Glomerular visceral epithelial cell (primary cell): ENCODE data around the gene BMP7.
"Not testable (repeated sequence)": the region's sequence is repeated elsewhere in the genome, so short reads cannot be mapped to it uniquely, and the experiment has no call there.

Experiments used
- DNase-seq: peaks from one replicate; pipeline ENCODE4 v3.0.0-alpha.2; 2016; ENCODE audit errors: extremely low spot score

The BMP7 gene

DNA sequence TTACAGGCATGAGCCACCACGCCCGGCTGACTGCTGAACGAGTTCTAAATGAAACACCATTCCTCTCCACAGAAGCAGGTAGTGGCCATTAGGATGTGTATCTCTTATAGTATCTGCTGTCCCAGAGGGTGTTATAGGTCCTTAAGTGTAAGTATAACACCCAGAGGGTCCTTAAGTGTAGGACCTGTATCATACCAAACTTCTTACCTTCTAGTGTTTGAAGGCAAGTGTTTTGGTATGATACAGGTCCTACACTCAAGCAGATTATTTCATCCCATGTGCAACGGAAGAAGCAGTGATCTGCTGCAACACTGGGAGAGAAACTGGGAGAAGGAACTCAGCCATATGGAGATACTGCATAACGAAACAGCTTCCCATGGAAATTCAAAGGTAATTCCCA is 17.4 kb downstream of the BMP7 start:
- DNase-seq: no peak

DNA sequence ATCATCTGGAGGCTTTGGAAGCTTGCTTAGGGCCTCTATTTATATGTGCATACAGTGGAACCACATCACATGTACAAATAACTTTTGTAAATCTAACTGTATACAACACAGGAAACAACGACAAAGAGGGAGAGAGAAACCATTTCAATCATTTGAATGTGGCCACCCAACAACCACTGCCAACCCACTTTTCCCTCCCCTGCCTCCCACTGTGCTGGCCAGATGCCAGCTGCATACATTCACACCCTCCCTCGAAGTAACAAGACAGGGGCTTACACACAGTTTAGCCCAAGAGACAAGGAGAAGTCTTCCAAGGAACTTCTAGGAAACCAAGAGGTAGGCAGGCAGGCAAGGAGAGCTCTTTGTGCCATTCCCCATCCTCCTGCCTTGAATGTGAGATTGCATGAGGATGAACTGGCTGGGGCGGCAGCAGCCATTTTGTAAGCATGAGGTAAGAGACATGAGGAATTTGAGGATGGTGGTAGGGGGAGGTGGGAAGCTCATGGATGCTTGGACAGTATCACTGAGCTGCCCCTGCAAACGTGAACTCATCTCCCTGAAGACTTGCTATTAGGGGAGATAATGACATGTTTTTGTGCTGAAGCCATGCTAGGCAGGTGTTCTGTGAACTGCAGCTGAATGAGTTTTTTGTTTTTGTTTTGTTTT is 18.2 kb downstream of the BMP7 start:
- DNase-seq: no peak

DNA sequence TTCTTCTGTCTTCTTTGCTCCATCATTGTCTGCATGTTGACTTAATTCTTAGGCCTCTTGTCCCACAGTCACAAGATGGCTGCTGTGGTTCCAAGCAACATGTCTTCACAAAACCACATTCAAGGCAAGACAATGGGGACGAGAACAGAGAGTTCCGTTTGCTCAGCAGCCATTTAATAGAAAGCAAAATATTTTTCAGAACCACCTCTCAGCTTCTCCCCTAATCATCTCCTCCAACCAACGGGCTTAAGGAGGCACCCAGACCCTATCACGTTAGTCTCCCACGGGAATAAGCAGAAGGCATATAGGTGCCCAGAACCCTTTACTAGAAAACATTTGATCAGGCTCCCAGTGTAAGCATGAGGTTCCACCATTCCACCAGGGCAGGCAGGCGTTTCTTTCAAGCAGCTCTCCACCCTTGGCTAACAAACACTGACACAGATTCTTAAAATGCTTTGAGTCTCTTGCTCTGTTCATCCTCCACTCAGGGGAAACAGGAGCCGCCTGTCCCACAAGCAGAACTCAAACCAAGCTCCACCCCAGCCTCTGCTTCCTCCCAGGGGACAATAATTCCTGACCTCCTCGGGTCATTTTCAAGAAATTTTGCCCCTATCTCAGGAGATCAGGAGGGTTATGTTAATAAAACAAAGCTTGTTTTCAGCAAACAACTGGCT is 19.0 kb downstream of the BMP7 start:
- no peak for DNase-seq

DNA sequence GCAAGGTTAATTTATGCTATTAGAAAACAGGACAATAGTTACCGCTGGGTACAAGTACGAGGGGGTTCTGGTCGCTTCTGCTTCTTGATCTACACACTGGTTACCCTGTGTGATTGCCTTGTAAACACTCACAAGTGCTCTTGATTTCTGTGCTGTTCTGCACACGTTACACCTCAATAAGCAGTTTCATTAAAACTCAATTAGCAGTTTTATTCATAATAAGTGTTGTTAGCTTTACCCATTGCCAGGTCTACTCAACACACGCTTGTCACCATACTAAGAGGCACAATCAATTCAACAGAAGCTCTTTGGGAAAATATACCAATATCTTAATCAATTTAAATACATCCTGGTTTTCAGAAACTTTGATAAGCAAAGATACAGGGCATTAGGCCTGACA is 20.4 kb downstream of the BMP7 start:
- DNase-seq: no peak

DNA sequence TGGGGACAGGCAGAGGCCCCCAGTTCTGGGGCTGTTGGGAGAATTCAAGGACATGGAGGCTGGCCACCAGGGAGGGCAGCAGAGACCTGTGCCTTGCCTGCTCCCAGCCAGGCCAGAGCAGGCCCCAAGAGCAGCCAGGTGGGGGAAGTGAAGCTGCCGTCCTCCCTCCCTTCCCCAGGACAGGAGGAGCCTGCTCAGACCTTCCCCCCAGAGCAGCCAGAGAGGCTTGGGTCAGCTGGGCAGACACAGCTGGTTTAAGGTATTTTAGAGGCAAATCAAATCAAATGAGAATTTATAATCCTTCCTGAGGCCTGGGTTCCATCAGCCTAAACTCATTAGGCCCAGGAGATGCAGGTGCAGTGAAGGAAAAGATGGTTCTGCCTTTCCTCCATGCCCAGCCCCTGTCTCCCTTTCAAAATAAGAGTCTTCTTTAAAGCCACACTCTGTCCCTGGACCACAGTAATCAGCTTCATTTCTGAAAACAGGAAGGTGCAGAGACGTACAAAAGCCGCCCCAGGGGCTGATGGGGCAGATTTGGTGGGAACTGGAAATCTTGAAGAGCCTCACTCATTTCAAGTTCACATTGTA is 21.7 kb downstream of the BMP7 start:
- DNase-seq: no peak

DNA sequence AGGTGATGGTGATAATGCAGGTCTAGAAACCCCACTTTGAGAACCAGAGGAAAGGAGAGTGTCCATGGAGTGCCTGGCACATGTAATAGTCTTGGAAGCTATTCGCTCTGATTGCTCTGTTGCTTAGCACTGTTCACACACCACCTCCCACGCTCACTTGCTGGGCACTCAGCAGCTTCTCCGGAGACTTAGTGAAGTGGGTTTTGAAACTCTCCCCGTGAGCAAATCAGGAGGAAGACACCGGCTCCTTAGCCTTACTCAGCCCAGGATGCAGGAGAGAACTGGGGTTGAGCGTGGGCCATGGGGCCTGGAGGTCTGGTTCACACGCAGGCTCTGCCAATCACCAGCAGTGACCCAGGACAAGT is 22.2 kb downstream of the BMP7 start:
- DNase-seq: no peak

DNA sequence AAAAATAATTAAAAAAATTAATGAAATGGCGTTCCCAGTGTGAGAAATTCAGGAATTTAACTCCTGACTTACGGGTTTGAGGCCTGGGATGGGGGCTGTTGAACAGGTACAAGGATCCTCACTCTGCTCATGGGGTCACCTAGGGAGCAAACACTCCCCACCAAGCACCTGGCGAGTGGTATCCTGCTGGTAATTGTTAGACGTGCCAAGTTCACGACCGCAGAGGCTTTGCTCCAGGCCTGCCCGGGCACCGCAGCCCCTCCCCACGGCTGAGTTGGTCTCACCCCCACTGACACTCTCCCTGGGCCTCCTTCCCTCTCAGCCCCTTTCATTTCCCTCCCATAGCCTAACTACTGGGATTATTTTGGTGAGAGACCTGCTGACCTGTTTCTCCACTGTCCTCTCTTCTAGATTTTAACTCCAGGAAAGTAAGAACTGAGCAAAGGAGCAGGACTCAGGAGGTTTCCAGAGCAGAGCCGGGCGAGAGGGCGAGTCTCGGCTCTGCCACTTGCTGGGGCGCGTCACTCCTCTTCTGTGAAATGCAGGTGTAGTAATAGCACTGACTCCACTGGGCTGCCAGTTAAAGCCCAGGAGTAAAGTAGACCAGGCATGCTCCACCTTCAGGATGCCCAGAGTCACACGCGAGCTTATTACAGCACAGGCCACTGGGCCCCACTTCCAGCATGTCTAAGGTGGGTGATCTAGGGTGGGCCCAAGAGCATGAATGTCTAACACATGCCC is 22.8 kb downstream of the BMP7 start:
- no peak for DNase-seq

DNA sequence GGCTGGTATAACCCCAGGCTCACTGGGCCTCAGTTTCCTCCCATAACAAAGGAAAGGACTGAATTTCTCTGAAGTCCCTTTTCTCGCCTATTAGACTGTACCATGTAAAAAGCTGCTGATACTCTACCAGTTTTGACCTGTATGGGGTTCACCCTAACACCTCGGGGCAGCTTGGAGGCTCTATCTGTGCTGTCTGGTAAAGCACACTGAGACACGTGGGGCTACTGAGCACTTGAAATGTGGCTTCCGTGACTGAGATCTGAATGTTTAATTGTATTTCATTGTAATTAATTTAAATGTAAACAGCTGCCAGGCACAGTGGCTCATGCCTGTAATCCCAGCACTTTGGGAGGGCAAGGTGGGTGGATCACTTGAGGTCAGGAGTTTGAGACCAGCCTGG is 24.0 kb downstream of the BMP7 start:
- no peak for DNase-seq

DNA sequence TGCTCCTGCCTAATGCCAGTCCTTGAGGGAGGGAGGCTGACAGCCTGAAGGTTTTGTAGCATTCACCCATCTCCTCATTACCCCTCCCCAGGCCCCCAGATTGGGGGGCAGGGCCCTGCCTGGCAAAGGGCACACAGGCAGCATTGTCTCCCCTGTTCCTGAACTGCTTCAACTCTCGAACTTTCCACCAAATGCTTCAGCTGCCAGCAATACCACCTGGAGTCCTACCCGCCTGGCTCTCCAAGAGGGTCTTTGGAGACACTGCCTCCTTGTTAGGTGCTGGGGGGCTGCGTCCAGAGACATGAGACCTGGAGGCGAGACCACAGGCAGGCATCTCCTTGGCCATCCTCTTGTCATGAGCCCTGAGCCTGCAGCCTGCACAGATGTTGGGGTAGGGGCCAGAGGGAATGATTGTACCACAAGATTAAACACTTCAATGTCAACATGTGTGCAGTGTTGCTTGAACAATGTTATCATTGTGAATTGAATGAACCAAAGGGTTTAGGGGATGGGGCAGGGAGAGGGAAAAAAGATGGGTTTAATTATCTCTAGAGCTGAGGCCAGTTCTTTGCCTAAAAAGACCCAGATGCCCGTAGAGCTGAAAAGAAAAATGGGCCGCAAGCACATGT is 25.0 kb downstream of the BMP7 start:
- no peak for DNase-seq

DNA sequence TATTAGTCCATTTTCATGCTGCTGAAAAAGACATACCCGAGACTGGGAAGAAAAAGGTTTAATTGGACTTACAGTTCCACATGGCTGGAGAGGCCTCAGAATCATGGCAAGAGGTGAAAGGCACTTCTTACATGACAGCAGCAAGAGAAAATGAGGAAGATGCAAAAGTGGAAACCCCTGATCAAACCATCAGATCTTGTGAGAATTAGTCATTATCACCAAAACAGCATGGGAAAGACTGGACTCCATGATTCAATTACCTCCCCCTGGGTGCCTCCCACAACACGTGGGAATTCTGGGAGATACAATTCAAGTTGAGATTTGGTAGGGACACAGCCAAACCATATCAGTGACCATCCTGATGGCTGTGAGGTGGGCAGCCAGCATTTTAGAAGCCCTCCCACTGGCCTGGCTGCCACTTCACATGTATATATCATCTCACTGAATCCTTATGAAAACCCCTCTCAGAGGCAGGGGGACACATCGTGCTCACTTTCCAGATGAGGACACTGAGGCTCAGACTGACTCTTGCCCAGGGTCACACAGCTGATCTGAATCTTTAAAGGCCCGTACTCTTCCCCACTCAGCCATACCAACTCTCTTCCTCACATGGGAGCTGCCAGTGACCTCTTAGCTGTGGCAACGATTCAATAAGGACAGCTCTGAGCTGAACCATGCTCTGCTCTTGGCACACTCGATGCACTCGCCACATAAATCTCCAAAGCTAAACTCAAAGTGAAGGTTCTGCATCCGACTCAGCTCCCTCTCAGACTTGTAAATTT is 25.7 kb downstream of the BMP7 start:
- no peak for DNase-seq

DNA sequence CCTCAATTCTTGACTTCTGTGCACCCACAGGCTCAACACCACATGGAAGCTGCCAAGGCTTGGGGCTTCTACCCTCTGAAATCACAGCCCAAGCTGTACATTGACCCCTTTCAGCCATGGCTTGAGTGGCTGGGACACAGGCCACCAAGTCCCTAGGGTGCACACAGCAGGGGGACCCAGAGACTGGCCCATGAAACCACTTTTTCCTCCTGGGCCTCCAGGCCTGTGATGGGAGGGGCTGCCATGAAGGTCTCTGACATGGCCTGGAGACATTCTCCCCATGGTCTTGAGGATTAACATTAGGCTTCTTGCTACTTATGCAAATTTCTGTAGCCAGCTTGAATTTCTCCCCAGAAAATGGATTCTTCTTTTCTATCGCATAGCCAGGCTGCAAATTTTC is 26.7 kb downstream of the BMP7 start:
- not testable (repeated sequence) for DNase-seq

DNA sequence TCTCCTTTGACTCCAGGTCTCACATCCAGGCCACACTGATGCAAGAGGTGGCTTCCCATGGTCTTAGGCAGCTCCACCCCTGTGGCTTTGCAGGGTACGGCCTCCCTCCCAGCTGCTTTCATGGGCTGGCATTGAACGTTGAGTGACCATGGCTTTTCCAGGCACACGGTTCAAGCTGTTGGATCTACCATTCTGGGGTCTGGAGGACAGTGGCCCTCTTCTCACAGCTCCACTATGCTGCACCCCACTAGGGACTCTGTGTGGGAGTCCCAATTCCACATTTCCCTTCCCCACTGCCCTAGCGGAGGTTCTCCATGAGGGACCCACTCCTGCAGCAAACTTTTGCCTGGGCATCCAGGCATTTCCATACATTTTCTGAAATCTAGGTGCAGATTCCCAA is 27.1 kb downstream of the BMP7 start:
- DNase-seq: not testable (repeated sequence)

DNA sequence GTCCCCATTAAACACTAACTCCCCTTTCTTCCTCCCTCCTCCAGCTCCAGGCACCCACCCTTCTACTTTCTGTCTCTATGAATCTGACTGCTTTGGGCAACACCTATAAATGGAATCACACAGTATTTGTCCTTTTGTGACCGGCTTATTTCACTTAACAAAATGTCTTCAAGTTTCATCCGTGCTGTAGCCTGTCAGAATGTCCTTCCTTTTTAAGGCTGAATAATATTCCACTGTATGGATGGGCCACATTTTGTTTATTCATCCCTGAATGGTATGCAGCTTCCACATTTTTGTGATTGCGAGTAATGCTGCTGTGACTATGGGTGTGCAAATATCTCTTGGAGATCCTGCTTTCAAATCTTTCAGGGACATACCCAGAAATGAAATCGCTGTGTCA is 28.4 kb downstream of the BMP7 start:
- DNase-seq: no peak

DNA sequence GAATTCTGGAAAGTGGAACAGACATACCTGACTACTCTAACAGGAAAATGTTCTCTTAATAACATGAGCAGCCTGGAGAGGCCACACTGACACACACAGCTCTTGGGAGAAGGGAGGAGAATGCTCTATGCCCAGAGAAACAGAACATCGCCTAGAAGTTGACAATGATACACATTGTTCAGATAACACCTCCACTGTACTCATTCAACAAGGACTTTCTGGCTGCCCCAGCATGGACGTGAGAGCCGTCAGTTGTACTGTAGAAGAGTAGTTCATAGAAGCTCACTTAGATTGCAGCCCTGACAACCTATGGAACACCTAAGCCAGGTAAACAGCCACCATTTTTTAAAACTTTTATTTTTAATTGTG is 28.9 kb downstream of the BMP7 start:
- no peak for DNase-seq

DNA sequence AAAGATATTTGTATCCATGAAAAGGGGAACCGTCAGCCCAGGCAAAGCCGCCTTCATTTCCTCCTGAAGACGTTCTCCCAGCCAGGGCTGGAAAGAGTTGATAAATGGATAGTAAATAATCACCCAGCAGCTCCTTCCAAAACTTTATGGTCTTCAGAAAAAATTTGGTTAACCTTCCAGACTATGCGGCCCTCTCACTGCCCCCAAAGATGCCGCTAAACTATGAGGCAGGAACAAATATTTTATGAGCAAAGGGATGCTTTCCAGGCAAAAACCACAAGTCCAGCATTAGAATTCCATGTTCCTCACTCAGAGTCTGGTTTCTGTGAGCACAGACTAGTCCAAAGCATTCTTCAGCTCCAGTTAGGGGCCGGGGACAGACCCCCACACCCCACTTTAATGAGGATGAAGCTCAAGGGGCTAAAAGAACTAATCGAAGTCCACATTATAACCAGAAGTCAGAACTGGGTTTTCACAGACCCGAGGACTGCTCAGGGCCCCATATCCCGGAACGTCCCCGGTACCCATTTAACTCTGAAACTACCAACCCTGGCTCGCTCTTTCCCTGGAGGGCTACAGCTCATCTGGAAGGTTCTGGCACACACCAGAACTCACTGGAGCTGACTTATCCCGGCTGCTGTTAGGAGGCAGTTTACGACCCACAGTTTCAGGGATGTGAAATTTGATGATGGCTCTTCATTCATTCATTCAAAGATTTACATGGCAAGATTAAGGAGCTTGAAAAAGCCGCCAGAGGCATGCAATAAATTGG is 29.4 kb downstream of the BMP7 start:
- no peak for DNase-seq

DNA sequence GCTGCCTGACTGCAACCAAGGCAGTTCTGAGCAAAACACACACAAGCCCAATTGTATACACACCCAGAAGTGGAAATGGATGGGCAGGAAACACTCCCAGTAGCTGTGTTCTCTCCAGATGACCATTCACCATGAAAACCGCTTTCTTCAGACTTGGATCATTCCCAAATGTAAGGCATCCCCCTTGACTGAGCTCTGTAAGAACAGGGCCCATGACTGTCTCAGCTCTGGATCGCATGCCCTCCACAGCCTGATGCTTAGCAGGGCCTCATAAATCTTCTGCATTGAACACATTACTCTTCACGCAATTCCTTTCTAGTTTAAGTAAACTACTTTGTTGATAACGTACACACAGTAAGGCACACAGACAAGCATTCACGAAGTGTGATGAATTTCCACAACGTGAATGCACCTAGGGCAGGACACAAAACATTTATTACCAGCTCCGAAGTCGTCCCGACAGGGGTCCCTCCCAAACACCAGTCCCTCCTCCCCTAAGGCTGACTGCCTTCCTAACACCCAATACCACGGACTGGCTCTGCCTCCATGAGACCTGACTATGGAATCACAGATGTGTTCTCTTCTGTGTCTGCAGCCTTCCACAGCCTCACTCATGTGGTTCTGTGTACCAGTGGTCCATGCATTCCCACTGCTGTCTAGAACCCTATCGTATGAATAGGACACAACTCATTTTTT is 31.7 kb downstream of the BMP7 start:
- DNase-seq: no peak

DNA sequence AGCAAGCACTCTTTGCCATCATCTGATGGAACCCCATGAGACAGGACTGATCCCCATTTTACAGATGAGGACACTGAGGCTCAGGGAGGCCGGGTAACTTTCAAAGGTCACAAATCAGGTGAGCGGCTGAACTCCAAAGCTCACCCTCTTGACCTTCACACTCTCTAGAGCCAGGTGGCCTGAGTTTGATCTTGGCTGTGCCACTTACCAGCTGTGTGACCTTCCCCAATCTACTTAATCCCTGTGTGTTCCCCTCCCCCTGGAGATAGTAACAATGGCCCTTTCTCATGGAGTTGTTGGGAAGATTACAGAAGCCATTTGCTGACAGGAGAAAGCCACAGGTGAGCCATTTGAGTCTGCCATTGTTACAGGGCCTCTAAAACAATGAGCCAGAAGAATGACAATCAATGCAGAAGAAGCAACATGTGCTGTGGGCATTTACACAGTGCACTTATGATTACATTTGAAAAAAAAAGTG is 34.5 kb downstream of the BMP7 start:
- DNase-seq: no peak

DNA sequence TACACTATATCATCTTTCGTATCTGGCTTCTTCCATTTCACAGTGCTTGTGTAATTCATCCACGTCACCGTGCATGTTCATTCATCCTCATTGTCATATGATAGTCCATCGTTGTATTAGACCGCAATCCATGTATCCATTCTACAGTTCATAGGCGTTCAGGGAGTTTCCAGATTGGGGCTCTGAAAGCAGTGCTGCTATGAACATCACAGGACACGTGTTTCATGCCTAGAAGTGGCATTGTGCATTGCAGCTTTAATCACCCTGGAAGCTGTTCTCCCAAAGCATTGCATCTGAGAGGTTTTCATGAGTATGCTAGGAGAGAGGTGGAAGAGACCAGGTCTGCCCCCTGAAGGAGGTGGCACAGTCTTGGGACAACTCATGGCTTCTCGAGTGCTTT is 35.3 kb downstream of the BMP7 start:
- DNase-seq: no peak

DNA sequence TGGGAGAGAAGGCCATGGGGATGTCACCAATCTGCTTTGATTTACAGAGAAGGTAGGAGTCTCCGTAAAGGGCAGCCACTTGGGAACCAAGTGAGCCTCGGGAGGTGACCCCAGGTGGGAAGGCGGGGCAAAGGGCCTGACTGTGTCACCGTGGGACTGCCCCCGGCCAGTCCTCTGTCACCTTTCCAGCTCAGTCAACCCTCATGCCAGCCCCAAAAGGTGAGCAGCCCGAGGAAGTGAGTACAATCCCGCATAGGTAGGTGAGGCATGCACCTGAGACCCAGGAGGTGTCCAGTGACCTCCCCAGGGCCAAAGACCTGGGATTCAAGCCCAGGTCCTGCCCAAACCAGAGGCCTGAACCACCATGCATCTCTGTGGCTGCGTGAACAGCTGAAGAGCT is 36.2 kb downstream of the BMP7 start:
- no peak for DNase-seq

DNA sequence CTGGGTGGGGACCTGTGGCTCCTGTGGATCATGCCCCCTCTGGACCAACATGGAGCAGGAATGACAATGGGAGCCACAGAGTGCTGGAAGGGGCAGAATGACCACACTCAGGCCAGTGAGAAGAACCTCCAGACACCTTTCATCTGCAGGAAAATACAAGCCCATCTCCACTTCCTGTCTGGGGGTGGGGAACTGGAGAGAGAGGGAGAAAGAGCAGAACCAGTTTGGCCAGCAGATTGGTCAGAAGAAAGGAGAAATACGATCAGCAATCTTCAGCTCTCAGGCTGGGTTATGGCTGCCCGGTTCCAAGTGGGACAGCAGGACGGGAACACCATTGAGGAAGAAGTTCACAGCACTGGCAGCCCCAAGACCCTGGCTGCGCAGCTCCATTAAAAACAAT is 37.0 kb downstream of the BMP7 start:
- DNase-seq: no peak
